ENCODE data around the gene MCTP1.

Gene MCTP1

GRCh38 chr5:94689908-94690307, 595.0 kb downstream of the MCTP1 start:
- Histone ChIP-seq H3K4me1 (ENCODE audit: low read length) (no peaks in the 10 kb centered on the region), H2AFZ (ENCODE audit: low read length) (no peak overlapping the region), H3K9me2 (replicated peaks; ENCODE audit: insufficient read depth, low read length) (no peaks in the 10 kb centered on the region), H3K36me3 (replicated peaks; ENCODE audit: insufficient read depth, low read length) (no peaks in the 10 kb centered on the region; the same call in 1 of the 2 replicates), H3K79me2 (ENCODE audit: low read length) (no peaks in the 10 kb centered on the region), H3K9ac (ENCODE audit: low read length) (no peak overlapping the region), H3F3A (ENCODE audit: insufficient read depth, low read length) (no peaks in the 10 kb centered on the region), H3K27ac (ENCODE audit: low read length) (no peak overlapping the region), H4K20me1 (ENCODE audit: insufficient read depth, low read length) (no peaks in the 10 kb centered on the region), H3K4me2 (ENCODE audit: low read depth, low read length) (no peak overlapping the region), H3K9me3 (replicated peaks; ENCODE audit: insufficient read depth, low read length) (no peaks in the 10 kb centered on the region), H3K4me3 (ENCODE audit: low read length) (no peak overlapping the region), H3K27me3 (replicated peaks; ENCODE audit: insufficient read depth, low read length) (no peaks in the 10 kb centered on the region)
- DNase-seq = no peak
- TF ChIP-seq EZH2phosphoT487 (IDR thresholded peaks at IDR 0.05; ENCODE audit: low read length) (no peak), EZH2 (optimal IDR thresholded peaks at IDR 0.05; ENCODE audit: low read depth, low read length) (no peak)
- TF ChIP-seq, protein P1, sequence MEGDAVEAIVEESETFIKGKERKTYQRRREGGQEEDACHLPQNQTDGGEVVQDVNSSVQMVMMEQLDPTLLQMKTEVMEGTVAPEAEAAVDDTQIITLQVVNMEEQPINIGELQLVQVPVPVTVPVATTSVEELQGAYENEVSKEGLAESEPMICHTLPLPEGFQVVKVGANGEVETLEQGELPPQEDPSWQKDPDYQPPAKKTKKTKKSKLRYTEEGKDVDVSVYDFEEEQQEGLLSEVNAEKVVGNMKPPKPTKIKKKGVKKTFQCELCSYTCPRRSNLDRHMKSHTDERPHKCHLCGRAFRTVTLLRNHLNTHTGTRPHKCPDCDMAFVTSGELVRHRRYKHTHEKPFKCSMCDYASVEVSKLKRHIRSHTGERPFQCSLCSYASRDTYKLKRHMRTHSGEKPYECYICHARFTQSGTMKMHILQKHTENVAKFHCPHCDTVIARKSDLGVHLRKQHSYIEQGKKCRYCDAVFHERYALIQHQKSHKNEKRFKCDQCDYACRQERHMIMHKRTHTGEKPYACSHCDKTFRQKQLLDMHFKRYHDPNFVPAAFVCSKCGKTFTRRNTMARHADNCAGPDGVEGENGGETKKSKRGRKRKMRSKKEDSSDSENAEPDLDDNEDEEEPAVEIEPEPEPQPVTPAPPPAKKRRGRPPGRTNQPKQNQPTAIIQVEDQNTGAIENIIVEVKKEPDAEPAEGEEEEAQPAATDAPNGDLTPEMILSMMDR (IDR thresholded peaks at IDR 0.05; ENCODE audit: low read length) = no peak

DNA sequence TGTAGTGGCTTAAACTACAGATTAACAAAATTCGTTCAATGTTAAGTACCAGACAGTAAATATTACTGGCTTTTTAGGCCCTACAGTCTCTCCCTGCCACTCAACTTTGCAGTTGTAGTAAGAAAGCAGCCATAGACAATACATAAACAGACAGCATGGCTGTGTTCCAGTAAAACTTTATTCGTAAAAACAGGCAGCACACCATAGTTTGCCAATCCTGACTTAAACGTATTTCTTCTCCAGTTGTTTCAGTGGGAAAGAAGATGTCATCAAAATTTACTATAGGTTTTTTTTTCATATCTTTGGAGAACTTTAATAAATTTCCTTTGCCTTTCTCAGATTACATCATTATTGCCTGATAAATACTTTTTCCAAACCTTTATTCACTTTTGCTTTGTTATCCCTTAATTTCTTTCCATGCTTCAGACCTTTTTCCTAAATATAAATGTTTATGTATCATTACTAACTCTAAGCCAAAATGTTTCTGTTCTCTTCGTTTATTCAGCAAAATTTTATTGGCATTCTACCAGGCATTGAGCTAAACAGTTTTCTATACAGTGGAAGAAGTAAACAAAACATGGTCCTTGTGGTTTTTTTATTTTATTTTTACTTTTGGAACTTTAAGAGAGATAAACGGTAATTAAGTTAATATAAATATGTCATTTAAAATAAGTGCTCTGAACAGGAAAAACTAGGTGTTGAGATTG, 601.9 kb downstream of the MCTP1 start:
- Histone ChIP-seq H3K36me3 (replicated peaks; ENCODE audit: insufficient read depth, low read length) (no peaks in the 10 kb centered on the region; the same call in 1 of the 2 replicates), H3K9me2 (replicated peaks; ENCODE audit: insufficient read depth, low read length) (no peaks in the 10 kb centered on the region), H3K27me3 (replicated peaks; ENCODE audit: insufficient read depth, low read length) (no peaks in the 10 kb centered on the region), H3K4me1 (ENCODE audit: low read length) (no peaks in the 10 kb centered on the region), H3K4me2 (ENCODE audit: low read depth, low read length) (no peak overlapping the region), H2AFZ (ENCODE audit: low read length) (no peak overlapping the region), H3K9ac (ENCODE audit: low read length) (no peak overlapping the region), H3K79me2 (ENCODE audit: low read length) (no peaks in the 10 kb centered on the region), H3F3A (ENCODE audit: insufficient read depth, low read length) (no peaks in the 10 kb centered on the region), H3K4me3 (ENCODE audit: low read length) (no peak overlapping the region), H4K20me1 (ENCODE audit: insufficient read depth, low read length) (no peaks in the 10 kb centered on the region), H3K27ac (ENCODE audit: low read length) (no peak overlapping the region), H3K9me3 (replicated peaks; ENCODE audit: insufficient read depth, low read length) (no peaks in the 10 kb centered on the region)
- no peak for TF ChIP-seq EZH2 (optimal IDR thresholded peaks at IDR 0.05; ENCODE audit: low read depth, low read length)
- TF ChIP-seq EZH2phosphoT487 (IDR thresholded peaks at IDR 0.05; ENCODE audit: low read length) = no peak
- TF ChIP-seq, protein P1 (IDR thresholded peaks at IDR 0.05; ENCODE audit: low read length) = no peak
- DNase-seq = no peak

DNA sequence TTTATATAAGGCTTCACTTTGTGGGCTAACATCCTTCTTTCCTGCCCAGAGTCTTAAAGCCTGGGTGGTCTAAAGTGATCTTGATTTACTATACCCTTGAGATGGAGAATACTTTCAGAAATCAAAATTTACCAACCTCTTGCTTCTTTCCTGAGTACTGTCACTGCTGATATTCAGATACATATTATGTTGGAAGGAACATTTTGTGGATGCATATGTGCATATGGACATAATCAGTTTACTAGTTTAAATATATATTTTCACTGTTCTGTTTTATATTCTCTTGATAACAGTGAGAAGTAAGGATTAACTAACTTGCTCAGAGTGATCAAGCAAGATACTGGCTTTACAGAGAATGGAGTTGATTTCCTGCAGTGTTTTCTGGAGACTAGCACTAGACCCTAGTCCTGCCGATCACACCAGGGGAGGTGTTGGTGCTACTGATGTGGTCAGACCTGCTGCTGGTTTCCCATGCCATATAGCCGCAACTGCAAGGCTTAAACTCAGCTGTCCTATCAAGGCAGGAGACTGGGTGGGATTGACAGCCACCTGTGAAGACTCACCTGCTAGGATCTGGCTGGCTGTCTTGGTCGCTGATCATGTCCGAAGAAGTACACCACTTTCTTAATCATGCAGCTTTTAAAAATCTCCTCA, 608.8 kb downstream of the MCTP1 start:
- Histone ChIP-seq H3F3A (ENCODE audit: insufficient read depth, low read length) (no peaks in the 10 kb centered on the region), H3K9ac (ENCODE audit: low read length) (no peak overlapping the region), H3K79me2 (ENCODE audit: low read length) (no peaks in the 10 kb centered on the region), H3K4me3 (ENCODE audit: low read length) (no peak overlapping the region), H3K9me2 (replicated peaks; ENCODE audit: insufficient read depth, low read length) (no peaks in the 10 kb centered on the region), H4K20me1 (ENCODE audit: insufficient read depth, low read length) (no peaks in the 10 kb centered on the region), H3K27me3 (replicated peaks; ENCODE audit: insufficient read depth, low read length) (no peaks in the 10 kb centered on the region), H3K27ac (ENCODE audit: low read length) (no peak overlapping the region), H3K36me3 (replicated peaks; ENCODE audit: insufficient read depth, low read length) (no peaks in the 10 kb centered on the region; the same call in 1 of the 2 replicates), H3K4me1 (ENCODE audit: low read length) (no peaks in the 10 kb centered on the region), H3K9me3 (replicated peaks; ENCODE audit: insufficient read depth, low read length) (no peaks in the 10 kb centered on the region), H2AFZ (ENCODE audit: low read length) (no peak overlapping the region), H3K4me2 (ENCODE audit: low read depth, low read length) (no peak overlapping the region)
- no peak for DNase-seq
- TF ChIP-seq, protein P1 (IDR thresholded peaks at IDR 0.05; ENCODE audit: low read length) = no peak
- no peak for TF ChIP-seq EZH2 (optimal IDR thresholded peaks at IDR 0.05; ENCODE audit: low read depth, low read length)
- TF ChIP-seq EZH2phosphoT487 (IDR thresholded peaks at IDR 0.05; ENCODE audit: low read length) = no peak

All from MM.1S (cell line).